Colonic mucosa (tissue), 4 donors: ENCODE data around the gene VPS35L. TPM values are rescaled to one million over a fixed set of nuclear protein-coding genes. Genes with fewer than 3 reads are reported as not detected.

Experiments
- DNase-seq: peaks from one replicate; pipeline ENCODE4 v3.0.0-alpha.2; 2020
- H3K27ac ChIP-seq: fragments of 200-600 bp; one replicate; pipeline ENCODE4 v1.8.0; 2021
- H3K27me3 ChIP-seq: fragments of 200-600 bp; one replicate; pipeline ENCODE4 v1.8.0; 2021
- H3K36me3 ChIP-seq: fragments of 200-600 bp; one replicate; pipeline ENCODE4 v1.8.0; 2021
- H3K4me1 ChIP-seq: fragments of 200-600 bp; one replicate; pipeline ENCODE4 v1.8.0; 2021; ENCODE audit warnings: mild to moderate bottlenecking
- H3K4me3 ChIP-seq: fragments of 200-600 bp; one replicate; pipeline ENCODE4 v1.8.0; 2021
- H3K9ac ChIP-seq, 2 donors: one replicate each; pipeline ENCODE4 v1.7.0; 2013; ENCODE audit warnings: control low read depth in 2 of 2, low read depth in 2 of 2, low read length in 2 of 2
- H3K9me3 ChIP-seq: fragments of 200-600 bp; one replicate; pipeline ENCODE4 v1.8.0; 2021
- CTCF ChIP-seq: fragments of 200-600 bp; IDR thresholded peaks from one replicate; pipeline ENCODE4 v1.8.0; 2022; ENCODE audit warnings: antibody characterized with exemption, mild to moderate bottlenecking
- intact Hi-C: fragments of 100-400 bp; cut with DNase I; formaldehyde crosslinking; loops from one replicate; pipeline ENCODE4 v1.14.1; 2022
- total RNA-seq, 2 donors: library from RNA; stranded (reverse); fragmentation: NEBNext Ultra II Directional in 1 of 2; extraction: Animal tissue kit (Norgen Biotek cat#: 25700) in 1 of 2; gene quantifications; one replicate each; pipeline ENCODE4 v1.2.1, GENCODE V29; 2021
- donor health status: healthy.
- donor health status: DM: no; HTN: no; CAD: no.
- donor health status: DM: no; HTN: no; CAD: no.

The VPS35L gene
- total RNA-seq, 2 donors from 2014 or later: 38.0 to 43.7 TPM

- Histone ChIP-seq H3K36me3 (no peaks in the 10 kb centered on the region), H3K27ac (peak overlapping the region; percentile 51), H3K4me3 (no peak overlapping the region), H3K27me3 (no peaks in the 10 kb centered on the region), H3K9ac (no peak overlapping the region), H3K4me1 (peaks cover 6% of the 10 kb centered on the region), H3K9me3 (no peaks in the 10 kb centered on the region)
- no peak for TF ChIP-seq CTCF
- peak; percentile 36 for DNase-seq
- intact Hi-C loops: no loop called here
These were observed 42.0 kb upstream of the VPS35L start for GRCh38 chr16:19513377-19514053.

GRCh38 chr16:19515757-19516156 lies 39.7 kb upstream of the VPS35L start:
- DNase-seq: no peak
- Histone ChIP-seq H3K4me3 (no peak overlapping the region), H3K9ac (peak overlapping the region in 1 of 2 donors; percentile 62), H3K27ac (peak overlapping the region; percentile 67), H3K36me3 (no peaks in the 10 kb centered on the region), H3K4me1 (peaks cover 6% of the 10 kb centered on the region), H3K27me3 (no peaks in the 10 kb centered on the region), H3K9me3 (no peaks in the 10 kb centered on the region)
- intact Hi-C loops: no loop called here
- TF ChIP-seq CTCF: no peak

GRCh38 chr16:19517424-19518089 lies 37.9 kb upstream of the VPS35L start:
- intact Hi-C loops: no loop called here

GRCh38 chr16:19518388-19518787 lies 37.1 kb upstream of the VPS35L start:
- H3K9ac ChIP-seq: no peak overlapping the region
- TF ChIP-seq CTCF: no peak
- no peak overlapping the region for H3K27ac ChIP-seq
- no peak for DNase-seq
- intact Hi-C loops: no loop called here
- peaks cover 6% of the 10 kb centered on the region for H3K4me1 ChIP-seq
- H3K4me3 ChIP-seq: no peak overlapping the region
- no peaks in the 10 kb centered on the region for H3K27me3 ChIP-seq
- H3K9me3 ChIP-seq: no peaks in the 10 kb centered on the region
- H3K36me3 ChIP-seq: no peaks in the 10 kb centered on the region

More at GRCh38 chr16:19517424-19518089, 37.9 kb upstream of the VPS35L start:
- Histone ChIP-seq H3K27ac (peak overlapping the region; percentile 67), H3K4me1 (peaks cover 6% of the 10 kb centered on the region), H3K27me3 (no peaks in the 10 kb centered on the region), H3K4me3 (no peak overlapping the region), H3K9ac (no peak overlapping the region), H3K9me3 (no peaks in the 10 kb centered on the region), H3K36me3 (no peaks in the 10 kb centered on the region)
- no peak for DNase-seq
- TF ChIP-seq CTCF: no peak

- no peaks in the 10 kb centered on the region for H3K27me3 ChIP-seq
- DNase-seq: peak; percentile 66
- peak overlapping the region; percentile 64 for H3K4me3 ChIP-seq
- H3K9ac ChIP-seq: peak overlapping the region; percentile 95 to 97
- intact Hi-C loops: no loop called here
- no peaks in the 10 kb centered on the region for H3K36me3 ChIP-seq
- H3K4me1 ChIP-seq: no peaks in the 10 kb centered on the region
- TF ChIP-seq CTCF: no peak
- peak overlapping the region; percentile 91 for H3K27ac ChIP-seq
- H3K9me3 ChIP-seq: no peaks in the 10 kb centered on the region
These were observed 34.6 kb upstream of the VPS35L start for GRCh38 chr16:19520861-19521331.
